B cell (primary cell): ENCODE results near the gene PSRC1. TPM values are rescaled to one million over a fixed set of nuclear protein-coding genes. Genes with fewer than 3 reads are reported as not detected.

ENCODE experiments used
- ATAC-seq: fragments of 200-7000 bp; cut with Tn5 transposase; one replicate; pipeline ENCODE4 v1.10.0; 2021; ENCODE audit warnings: low read depth, mild to moderate bottlenecking, moderate number of reproducible peaks, moderate library complexity
- CTCF ChIA-PET: fragments of 350-600 bp; sonication (Branson Sonifier 250); formaldehyde crosslinking; loops from one replicate; lab custom pipeline; 2021; ENCODE audit warnings: antibody characterized with exemption, inconsistent platforms; lab: Charles Lee
- POLR2A ChIA-PET: fragments of 350-600 bp; sonication (Branson Sonifier 250); formaldehyde crosslinking; loops from one replicate; lab custom pipeline; 2021; ENCODE audit warnings: antibody characterized with exemption; lab: Charles Lee
- DNase-seq: peaks from one replicate; pipeline ENCODE4 v3.0.0; 2013
- H2AFZ ChIP-seq: 2 replicates; pipeline ENCODE4 v1.6.1; 2012; ENCODE audit warnings: mild to moderate bottlenecking, low read depth, low read length; ENCODE audit not compliant: insufficient read depth, poor library complexity, severe bottlenecking
- H3K27ac ChIP-seq, 2 donors: 1 replicate in 1 of 2; 2 replicates in 1 of 2; pipeline ENCODE4 v1.5.1; 2012 to 2013; ENCODE audit warnings: low read length in 2 of 2, mild to moderate bottlenecking in 2 of 2, moderate library complexity in 1 of 2
- H3K27me3 ChIP-seq, 4 experiments: fragments of 200-600 bp in 1 of 4; sonication (generic) in 1 of 4; replicated peaks in 1 of 4; 1 replicate in 2 of 4; 2 replicates in 2 of 4; pipeline versions ENCODE4 v1.6.1 to v1.7.0; 2013 to 2016; ENCODE audit warnings: low read length in 3 of 4, mild to moderate bottlenecking in 2 of 4, mixed read lengths in 1 of 4, moderate library complexity in 1 of 4; ENCODE audit not compliant: insufficient read depth in 4 of 4, control insufficient read depth in 3 of 4; ENCODE audit errors: control extremely low read depth in 1 of 4
- H3K36me3 ChIP-seq, 2 experiments: replicated peaks in 1 of 2; 1 replicate in 1 of 2; 2 replicates in 1 of 2; pipeline versions ENCODE4 v1.6.1 to v1.7.1; 2013; ENCODE audit warnings: low read length in 1 of 2; ENCODE audit not compliant: insufficient read depth in 2 of 2, control insufficient read depth in 1 of 2; ENCODE audit errors: control extremely low read depth in 1 of 2, extremely low read depth in 1 of 2
- H3K4me1 ChIP-seq, 2 donors: fragments of 200-600 bp in 1 of 2; sonication (generic) in 1 of 2; 1 replicate in 1 of 2; 2 replicates in 1 of 2; pipeline versions ENCODE4 v1.5.1 to v1.6.1; 2013 to 2017; ENCODE audit warnings: low read length in 2 of 2; ENCODE audit not compliant: control insufficient read depth in 2 of 2, insufficient read depth in 2 of 2
- H3K4me2 ChIP-seq: replicated peaks from 2 replicates; pipeline ENCODE3; 2012; ENCODE audit warnings: mild to moderate bottlenecking, low read depth, low read length; ENCODE audit not compliant: poor library complexity, severe bottlenecking
- H3K4me3 ChIP-seq, 5 experiments: fragments of 200-600 bp in 1 of 5; sonication (generic) in 1 of 5; 1 replicate in 3 of 5; 2 replicates in 2 of 5; pipeline versions ENCODE4 v1.5.1 to v1.7.0; 2011 to 2016; ENCODE audit warnings: low read length in 4 of 5, mild to moderate bottlenecking in 4 of 5, low read depth in 2 of 5, control low read depth in 1 of 5, moderate library complexity in 1 of 5; ENCODE audit not compliant: insufficient read depth in 1 of 5; ENCODE audit errors: control extremely low read depth in 1 of 5, extremely low read depth in 1 of 5
- H3K79me2 ChIP-seq: fragments of 200-600 bp; sonication (generic); one replicate; pipeline ENCODE4 v1.6.0; 2016; ENCODE audit warnings: low read length; ENCODE audit not compliant: control insufficient read depth, insufficient read depth
- H3K9ac ChIP-seq: fragments of 200-600 bp; sonication (generic); 2 replicates; pipeline ENCODE4 v1.6.1; 2017; ENCODE audit warnings: mild to moderate bottlenecking, low read length, moderate library complexity
- H3K9me3 ChIP-seq, 3 donors: one replicate each; pipeline versions ENCODE4 v1.6.1 to v1.7.1; 2013; ENCODE audit warnings: low read length in 2 of 3; ENCODE audit not compliant: control insufficient read depth in 2 of 3, insufficient read depth in 1 of 3; ENCODE audit errors: control extremely low read depth in 1 of 3
- H4K20me1 ChIP-seq: 2 replicates; pipeline ENCODE4 v1.6.0; 2012; ENCODE audit warnings: mild to moderate bottlenecking, low read length; ENCODE audit not compliant: insufficient read depth, control insufficient read depth, poor library complexity, severe bottlenecking
- H3K27ac Mint-ChIP-seq: one replicate; pipeline ENCODE4 v1.8.0; 2021; ENCODE audit warnings: mixed read lengths
- H3K27me3 Mint-ChIP-seq: one replicate; pipeline ENCODE4 v1.8.0; 2021; ENCODE audit warnings: mixed read lengths
- H3K4me1 Mint-ChIP-seq: one replicate; pipeline ENCODE4 v1.8.0; 2021; ENCODE audit warnings: mixed read lengths
- H3K4me3 Mint-ChIP-seq: one replicate; pipeline ENCODE4 v1.8.0; 2021; ENCODE audit warnings: mixed read lengths
- H3K9me3 Mint-ChIP-seq: one replicate; pipeline ENCODE4 v1.8.0; 2022; ENCODE audit warnings: mixed read lengths; ENCODE audit not compliant: insufficient read depth
- EZH2 ChIP-seq: IDR thresholded peaks from 2 replicates; pipeline ENCODE4 v1.6.1; 2012; ENCODE audit warnings: borderline replicate concordance, low read depth, mild to moderate bottlenecking, moderate library complexity, low read length; ENCODE audit not compliant: insufficient read depth, poor library complexity, severe bottlenecking
- WGBS: methylation state at CpG from one replicate; pipeline ENCODE4 v1.1.5; 2013; ENCODE audit warnings: missing lambda C conversion rate; ENCODE audit not compliant: insufficient coverage; 5-methylcytosine and 5-hydroxymethylcytosine counted together
- intact Hi-C: fragments of 100-400 bp; cut with micrococcal nuclease; formaldehyde crosslinking; loops from one replicate; pipeline ENCODE4 v1.10.0; 2022
- polyA plus RNA-seq: library from polyadenylated mRNA; depleted of rRNA; stranded (reverse); fragments of >200 nt; gene quantifications from 2 replicates; pipeline ENCODE4 v1.2.3, GENCODE V29; 2012
- total RNA-seq, 2 donors: library from RNA; stranded (reverse); fragments of 120-200 nt in 1 of 2; gene quantifications; 1 replicate in 1 of 2; 2 replicates in 1 of 2; pipeline versions ENCODE4 v1.2.3 to v1.2.4, GENCODE V29; 2013 to 2022
- TF ChIP-seq, protein P1 (sequence below): fragments of 200-600 bp; IDR thresholded peaks from one replicate; pipeline ENCODE4 v1.8.0; 2022; ENCODE audit warnings: antibody characterized with exemption, mild to moderate bottlenecking

Gene PSRC1
- total and polyA plus RNA-seq, 2 donors (not counting 1 experiment from before 2014, with no cell fraction given) = 0.25 TPM; not detected in 1

GRCh38 chr1:109250454-109251276 is 32.3 kb downstream of the PSRC1 start:
- H2AFZ ChIP-seq = peak overlapping the region; percentile 46
- peaks cover 0 to 16% (median 0%) of the 10 kb centered on the region in 3 donors for H3K9me3 ChIP-seq
- H3K4me1 ChIP-seq = peaks cover 11 to 24% of the 10 kb centered on the region in 2 donors
- peaks cover 0 to 39% (median 12%) of the 10 kb centered on the region in 4 experiments for H3K27me3 ChIP-seq
- no peak overlapping the region for H3K4me3 ChIP-seq
- CTCF ChIA-PET = interaction anchor here (1.9 kb wide), 1 partner anchor 11 kb away, joined by 4 read pairs; no protein-coding TSS in a partner anchor
- Mint-ChIP-seq H3K27me3 (peaks cover 8% of the 10 kb centered on the region), H3K27ac (no peak overlapping the region), H3K4me3 (peak overlapping the region; percentile 74), H3K9me3 (no peaks in the 10 kb centered on the region), H3K4me1 (peaks cover 11% of the 10 kb centered on the region)
- ATAC-seq (no peak), DNase-seq (no peak)
- POLR2A ChIA-PET = no interaction called here
- no peaks in the 10 kb centered on the region for H3K36me3 ChIP-seq
- intact Hi-C loops = no loop called here
- H4K20me1 ChIP-seq = peaks cover 4% of the 10 kb centered on the region
- H3K4me2 ChIP-seq = peak overlapping the region; percentile 88
- WGBS = 95% methylated on average over 33 of the region's 33 CpGs
- H3K27ac ChIP-seq = no peak overlapping the region
- H3K79me2 ChIP-seq = no peaks in the 10 kb centered on the region
- TF ChIP-seq EZH2 = no peak
- TF ChIP-seq, protein P1, sequence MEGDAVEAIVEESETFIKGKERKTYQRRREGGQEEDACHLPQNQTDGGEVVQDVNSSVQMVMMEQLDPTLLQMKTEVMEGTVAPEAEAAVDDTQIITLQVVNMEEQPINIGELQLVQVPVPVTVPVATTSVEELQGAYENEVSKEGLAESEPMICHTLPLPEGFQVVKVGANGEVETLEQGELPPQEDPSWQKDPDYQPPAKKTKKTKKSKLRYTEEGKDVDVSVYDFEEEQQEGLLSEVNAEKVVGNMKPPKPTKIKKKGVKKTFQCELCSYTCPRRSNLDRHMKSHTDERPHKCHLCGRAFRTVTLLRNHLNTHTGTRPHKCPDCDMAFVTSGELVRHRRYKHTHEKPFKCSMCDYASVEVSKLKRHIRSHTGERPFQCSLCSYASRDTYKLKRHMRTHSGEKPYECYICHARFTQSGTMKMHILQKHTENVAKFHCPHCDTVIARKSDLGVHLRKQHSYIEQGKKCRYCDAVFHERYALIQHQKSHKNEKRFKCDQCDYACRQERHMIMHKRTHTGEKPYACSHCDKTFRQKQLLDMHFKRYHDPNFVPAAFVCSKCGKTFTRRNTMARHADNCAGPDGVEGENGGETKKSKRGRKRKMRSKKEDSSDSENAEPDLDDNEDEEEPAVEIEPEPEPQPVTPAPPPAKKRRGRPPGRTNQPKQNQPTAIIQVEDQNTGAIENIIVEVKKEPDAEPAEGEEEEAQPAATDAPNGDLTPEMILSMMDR = no peak
- H3K9ac ChIP-seq = peak overlapping the region; percentile 54
